Measurements from ENCODE around the gene BMAL1.

The BMAL1 gene

DNA sequence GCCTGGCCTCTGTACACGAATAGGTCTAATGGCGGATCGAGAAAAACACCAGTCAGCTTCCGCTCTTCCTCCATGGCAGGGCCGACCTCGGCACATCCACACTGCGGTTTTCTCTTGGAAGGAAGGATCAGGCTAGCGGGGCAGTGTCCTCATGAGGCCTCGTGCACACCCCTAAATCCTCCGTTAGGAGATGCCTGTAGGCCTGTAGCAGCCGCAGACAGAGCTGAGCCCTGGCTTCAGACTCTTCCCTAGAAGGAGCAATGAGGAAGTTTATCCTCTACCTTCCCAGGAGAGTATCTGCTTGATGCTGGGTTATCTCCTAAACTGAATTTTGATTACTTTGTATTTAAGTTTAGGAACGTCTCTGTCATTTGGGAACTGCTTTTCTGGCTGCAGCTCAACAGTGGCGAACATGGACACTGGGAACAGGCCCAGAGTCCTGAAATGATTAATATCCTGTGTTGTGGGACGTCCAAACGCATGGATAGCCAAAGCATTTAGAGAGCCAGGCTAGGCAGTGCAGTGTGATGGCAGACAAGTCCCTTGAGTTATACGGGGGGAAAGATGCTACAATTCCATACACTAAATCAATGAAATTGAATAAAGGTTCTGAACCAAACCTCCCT, 16.5 kb upstream of the BMAL1 start:
- in situ Hi-C loops (cut with HindIII; ENCODE audit: low sequenced_read_pairs), result loop anchor here (5.0 kb wide), 1 partner anchor 36 kb away; no protein-coding TSS in a partner anchor

DNA sequence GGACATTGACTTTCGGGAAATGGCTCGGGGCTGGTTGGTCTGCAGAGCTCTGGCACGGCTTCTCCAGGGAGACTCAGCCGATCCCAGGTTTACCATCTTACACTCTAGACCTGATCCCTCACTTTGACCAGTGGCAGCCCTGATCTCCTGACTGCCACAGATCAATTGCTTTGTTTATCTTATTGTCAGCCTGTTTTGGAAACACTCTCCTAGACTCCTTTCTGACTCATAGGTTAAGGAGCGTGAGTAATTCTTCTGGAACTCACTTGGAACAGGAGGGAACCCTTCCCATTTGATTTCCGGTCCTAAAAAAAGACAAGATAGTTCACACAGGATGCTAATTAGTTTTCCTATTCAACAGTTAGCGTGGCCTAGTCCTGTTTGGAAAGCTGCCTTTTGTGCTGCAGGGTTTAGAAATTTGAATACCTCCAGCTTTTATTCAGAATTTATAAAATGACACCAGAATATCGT, 16.0 kb upstream of the BMAL1 start:
- in situ Hi-C loops (cut with HindIII; ENCODE audit: low sequenced_read_pairs), result loop anchor here (5.0 kb wide), 1 partner anchor 36 kb away; no protein-coding TSS in a partner anchor

GRCh38 chr11:13262096-13262495, 15.5 kb upstream of the BMAL1 start:
- in situ Hi-C loops (cut with HindIII; ENCODE audit: low sequenced_read_pairs), result loop anchor here (5.0 kb wide), 1 partner anchor 35 kb away; no protein-coding TSS in a partner anchor

DNA sequence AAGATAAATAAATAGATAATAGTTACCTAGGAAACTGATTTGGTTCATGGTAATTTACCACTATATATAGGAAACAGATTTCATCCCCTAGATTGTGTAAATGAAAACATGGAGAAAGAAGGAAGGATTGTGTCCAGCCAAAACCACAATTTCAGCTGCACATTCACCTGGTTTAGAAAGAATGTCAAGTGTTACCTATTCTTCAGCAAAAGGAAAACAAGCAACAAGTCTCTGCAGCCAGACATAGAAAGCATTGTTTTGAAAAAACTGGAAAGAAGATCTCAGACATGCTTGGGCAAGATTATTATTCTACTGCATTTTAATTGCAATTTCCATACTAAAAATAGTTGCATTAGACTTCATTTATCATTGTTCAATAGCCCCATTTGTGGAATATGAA, 8.8 kb upstream of the BMAL1 start:
- in situ Hi-C loops (cut with HindIII; ENCODE audit: low sequenced_read_pairs), result no loop called here

DNA sequence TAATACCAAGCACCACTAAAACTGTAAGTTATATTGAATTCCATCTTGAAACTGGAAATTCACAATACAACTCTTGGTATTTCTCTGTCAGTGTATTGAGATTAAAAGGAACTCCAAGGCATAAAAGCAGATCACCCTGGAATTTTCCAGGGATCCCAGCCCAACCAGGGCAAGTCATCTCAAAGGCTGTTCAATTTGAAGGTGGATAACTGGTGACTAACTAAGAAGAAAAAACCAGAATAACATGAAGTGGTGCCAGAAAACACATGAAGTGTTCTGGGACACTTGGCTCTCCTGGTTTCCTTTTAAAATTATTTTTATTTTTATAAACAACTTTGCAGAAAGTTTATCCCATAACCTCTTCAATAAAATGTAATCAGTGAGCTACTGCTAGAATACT, 7.8 kb upstream of the BMAL1 start:
- in situ Hi-C loops (cut with HindIII; ENCODE audit: low sequenced_read_pairs), result no loop called here

DNA sequence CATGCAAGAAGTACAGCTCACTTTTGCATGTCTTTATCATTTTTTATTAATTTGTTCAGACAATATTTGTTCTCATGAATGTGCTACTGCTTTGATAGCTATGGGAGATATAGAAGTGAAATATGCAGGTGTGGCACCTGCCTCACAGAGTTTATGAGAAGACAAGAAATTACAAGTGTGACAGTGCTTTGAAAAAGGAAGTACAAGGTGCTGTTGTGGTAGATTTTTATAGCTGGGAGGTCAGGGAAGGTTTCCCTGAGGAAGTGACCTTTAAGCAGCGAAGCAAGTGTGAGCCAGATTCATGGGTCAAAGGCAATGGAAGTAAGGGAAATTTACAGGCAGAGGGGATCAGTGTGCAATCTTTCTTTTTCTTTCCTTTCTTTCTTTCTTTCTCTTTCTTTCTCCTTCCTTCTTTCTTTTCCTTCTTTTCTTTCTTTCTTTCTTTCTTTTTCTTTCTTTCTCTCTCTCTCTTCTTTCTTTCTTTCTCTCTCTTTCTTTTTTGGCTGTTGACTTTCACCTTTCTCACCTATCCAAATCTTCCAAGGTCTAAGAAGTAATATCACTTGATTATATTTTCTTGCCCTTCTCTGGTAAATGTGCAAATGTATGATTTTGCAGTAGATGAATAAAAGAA, 6.4 kb upstream of the BMAL1 start:
- in situ Hi-C loops (cut with HindIII; ENCODE audit: low sequenced_read_pairs), result no loop called here

DNA sequence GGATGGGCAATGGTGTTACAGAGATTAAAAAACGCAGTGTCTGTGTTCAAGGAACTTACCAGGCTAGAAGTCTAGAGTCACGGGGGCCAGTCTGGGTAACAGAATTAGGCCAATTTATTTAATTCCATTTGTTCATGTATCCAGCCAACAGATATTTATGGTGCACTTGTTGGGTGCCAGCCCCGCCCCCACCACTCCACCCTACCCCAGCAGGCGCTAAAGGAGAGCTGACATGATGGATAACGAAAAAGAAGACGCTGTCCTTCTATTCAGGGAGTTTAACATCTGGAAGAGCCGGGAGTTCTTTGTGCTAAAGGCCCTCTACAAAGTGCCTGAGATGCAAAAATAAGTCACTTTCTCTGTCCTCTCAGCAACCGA, 1.1 kb upstream of the BMAL1 start:
- in situ Hi-C loops (cut with HindIII; ENCODE audit: low sequenced_read_pairs), result no loop called here

- in situ Hi-C loops (cut with HindIII; ENCODE audit: low sequenced_read_pairs), result no loop called here
These were observed 490 bp upstream of the BMAL1 start for GRCh38 chr11:13276832-13277767.

GRCh38 chr11:13278609-13279486, 1.3 kb downstream of the BMAL1 start:
- in situ Hi-C loops (cut with HindIII; ENCODE audit: low sequenced_read_pairs), result no loop called here

- in situ Hi-C loops (cut with HindIII; ENCODE audit: low sequenced_read_pairs), result no loop called here
These were observed 1.9 kb downstream of the BMAL1 start for GRCh38 chr11:13279487-13279834.

- in situ Hi-C loops (cut with HindIII; ENCODE audit: low sequenced_read_pairs), result no loop called here
These were observed 2.6 kb downstream of the BMAL1 start for GRCh38 chr11:13280092-13280722.

- in situ Hi-C loops (cut with HindIII; ENCODE audit: low sequenced_read_pairs), result no loop called here
These were observed 3.2 kb downstream of the BMAL1 start for GRCh38 chr11:13280777-13281176.

DNA sequence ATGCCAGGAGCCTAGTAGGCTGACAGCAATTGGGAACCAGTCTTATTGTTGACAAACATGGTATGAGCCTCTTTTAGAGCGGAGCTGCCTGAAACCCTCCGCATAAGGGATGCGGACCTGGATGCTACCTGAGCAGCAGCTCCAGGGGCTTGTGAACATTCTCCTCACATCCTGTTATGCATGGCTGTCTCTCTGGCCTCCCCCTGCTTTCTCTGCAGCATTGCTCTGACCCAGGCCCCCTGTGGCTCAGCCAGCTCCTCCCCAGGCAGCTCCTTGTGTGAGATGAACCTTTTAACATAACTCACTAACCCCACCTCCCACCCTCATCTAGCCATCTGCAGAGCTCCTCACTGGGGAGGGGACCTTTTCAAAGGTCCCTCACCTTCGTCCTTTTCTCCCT, 6.0 kb downstream of the BMAL1 start:
- in situ Hi-C loops (cut with HindIII; ENCODE audit: low sequenced_read_pairs), result no loop called here

DNA sequence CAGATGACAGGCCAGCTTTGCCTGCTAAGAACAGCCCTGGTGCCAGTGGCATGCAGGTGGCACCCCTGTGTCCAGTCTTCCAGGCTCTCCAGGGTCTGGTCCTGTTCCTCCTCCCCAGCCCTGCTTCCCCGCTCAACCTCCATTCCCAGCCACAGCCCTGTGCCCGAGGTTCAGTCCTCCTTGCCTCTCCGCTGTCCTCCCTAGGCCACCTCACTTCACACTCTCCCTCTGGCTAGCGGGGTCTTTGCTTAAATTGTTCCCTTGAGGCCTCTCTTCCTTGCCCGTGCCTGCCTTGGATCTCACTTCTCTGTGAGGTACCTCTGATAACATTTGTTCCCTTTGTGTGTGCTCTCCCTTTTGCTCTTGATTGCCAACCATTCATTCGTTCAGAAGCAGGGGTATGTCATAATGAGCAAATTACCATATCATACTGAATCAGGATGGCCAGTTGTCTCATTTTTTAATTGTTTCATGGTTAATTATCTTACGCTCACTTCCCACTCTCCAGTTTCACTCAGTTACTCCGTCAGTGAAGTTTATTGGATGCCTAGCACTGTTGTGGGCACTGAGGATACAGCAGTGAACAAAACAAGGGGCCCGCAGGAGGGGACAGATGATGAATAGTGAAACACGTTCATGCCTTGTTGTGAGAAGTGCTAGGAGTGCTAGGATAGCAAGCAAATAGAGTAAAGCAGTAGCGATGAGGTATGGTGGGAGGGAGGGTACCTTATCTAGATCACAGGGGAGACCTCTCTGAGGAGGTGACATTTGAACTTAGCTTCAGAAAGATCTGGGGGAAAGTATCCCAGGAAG, 7.4 kb downstream of the BMAL1 start:
- in situ Hi-C loops (cut with HindIII; ENCODE audit: low sequenced_read_pairs), result no loop called here

- in situ Hi-C loops (cut with HindIII; ENCODE audit: low sequenced_read_pairs), result no loop called here
These were observed 8.8 kb downstream of the BMAL1 start for GRCh38 chr11:13286279-13286821.

DNA sequence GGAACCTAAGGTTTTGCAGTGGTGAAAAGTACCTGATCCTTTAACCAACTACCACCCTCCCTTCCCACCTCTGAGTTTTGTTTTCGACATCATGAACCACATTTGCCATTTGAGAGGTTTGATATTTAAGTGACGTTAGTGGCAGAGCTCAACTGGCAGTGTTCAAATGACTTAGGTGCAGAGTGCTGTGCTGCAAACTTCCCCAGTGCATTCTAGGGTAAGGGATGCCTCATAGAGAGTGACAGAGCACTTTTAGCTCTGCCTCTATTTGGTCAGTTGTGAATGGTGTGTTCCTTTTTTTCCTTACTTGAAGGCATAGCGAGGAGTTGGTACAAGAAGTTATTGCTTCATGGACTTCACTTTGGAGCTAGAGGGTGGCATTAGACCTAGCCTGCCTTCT, 9.4 kb downstream of the BMAL1 start:
- in situ Hi-C loops (cut with HindIII; ENCODE audit: low sequenced_read_pairs), result no loop called here

DNA sequence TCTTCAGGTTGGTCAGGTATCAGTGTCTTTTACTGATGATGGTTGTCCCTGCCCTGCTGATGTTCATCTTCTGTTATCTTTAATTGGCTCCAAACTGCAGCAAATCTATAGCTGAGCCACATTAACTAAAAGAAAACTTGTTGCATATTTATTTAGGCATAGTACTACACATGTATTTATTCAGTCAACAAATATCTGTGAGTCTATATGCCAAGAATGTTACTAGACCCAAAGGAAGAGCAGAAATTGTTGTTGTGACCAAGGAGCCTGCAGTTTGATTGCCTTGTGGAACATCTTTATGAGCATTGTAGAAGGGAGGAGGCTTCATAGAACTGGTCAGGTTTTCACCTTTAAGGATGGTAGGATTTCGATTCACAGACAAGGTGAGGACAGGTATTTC, 10.1 kb downstream of the BMAL1 start:
- in situ Hi-C loops (cut with HindIII; ENCODE audit: low sequenced_read_pairs), result no loop called here

DNA sequence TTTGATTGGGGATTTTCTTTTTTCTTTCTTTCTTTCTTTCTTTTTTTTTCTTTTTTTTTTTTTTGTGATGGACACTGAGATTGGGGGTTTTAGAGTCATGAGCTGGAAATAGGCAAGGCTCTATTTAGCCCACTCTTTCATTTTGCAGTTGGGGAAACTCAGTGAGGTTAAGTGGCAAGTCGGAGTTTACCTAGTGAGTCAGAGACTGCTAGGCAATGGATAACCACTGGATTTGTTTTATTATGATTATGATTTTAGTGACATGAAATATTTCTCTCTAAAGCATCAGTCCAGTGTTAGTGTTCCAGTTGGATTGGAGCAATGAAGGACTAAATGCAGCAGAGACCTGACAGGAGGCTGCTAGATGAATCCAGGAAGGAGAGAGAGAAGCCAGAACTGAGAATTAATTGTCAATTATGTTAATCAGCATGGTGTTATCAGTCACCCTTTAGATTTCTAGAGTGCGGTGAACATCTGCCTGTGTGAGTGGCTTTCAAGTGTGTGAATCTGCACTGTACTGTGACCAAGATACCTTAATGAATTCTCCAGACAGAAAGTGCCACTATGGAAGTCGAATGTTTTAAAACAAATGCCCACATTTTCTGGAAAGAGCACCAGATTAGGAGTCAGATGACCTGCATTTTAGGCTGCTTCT, 10.9 kb downstream of the BMAL1 start:
- in situ Hi-C loops (cut with HindIII; ENCODE audit: low sequenced_read_pairs), result no loop called here

DNA sequence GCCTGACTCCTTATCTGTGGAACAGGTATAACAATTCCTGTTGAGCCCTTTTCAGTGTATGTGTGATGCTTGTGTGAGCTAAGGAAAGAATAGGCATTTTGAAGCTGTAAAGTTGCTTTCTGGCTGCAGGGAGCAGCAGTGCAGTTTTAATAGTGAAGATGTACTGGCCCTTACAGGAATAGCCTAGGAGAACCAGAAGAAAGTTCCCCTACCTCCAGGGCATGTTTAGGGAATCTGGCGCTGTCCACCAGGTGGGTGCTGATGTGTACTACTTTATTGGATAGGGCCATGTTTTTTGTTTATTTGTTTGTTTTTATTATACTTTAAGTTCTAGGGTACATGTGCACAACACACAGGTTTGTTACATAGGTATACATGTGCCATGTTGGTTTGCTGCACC, 11.5 kb downstream of the BMAL1 start:
- in situ Hi-C loops (cut with HindIII; ENCODE audit: low sequenced_read_pairs), result no loop called here
